Measurements from ENCODE around the gene COMMD10. TPM values are rescaled to one million over a fixed set of nuclear protein-coding genes. Genes with fewer than 3 reads are reported as not detected.

The COMMD10 gene
- total RNA-seq, 2 experiments from 2014 or later: 26.0 to 27.6 TPM

DNA sequence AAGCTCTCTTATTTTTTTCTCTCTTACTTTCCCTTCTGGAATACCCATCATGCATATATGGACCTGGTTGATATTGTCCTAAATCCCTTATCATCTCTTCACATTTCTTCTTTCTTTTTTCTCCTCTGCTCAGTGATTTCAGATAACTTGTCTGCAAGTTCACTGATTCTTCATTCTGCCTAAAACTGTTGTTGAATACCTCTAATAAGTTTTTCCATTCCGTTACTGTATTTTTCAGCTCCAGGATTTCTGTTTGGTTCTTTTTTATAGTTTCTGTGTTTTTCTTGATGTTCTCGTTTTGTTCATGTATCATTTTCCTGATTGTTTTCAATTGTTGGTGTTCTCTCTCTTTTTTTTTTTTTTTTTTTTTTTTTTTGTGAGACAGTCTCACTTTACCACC lies 203.7 kb downstream of the COMMD10 start:
- intact Hi-C loops (cut with DNase I, micrococcal nuclease): no loop called here
- Histone ChIP-seq H3K27me3 (ENCODE audit: control insufficient read depth in 1 of 2, insufficient read depth in 2 of 2, low read length in 2 of 2) (no peaks in the 10 kb centered on the region), H3K4me3 (ENCODE audit: low read length) (no peak overlapping the region), H3K27ac (ENCODE audit: low read depth in 1 of 2, low read length in 2 of 2) (no peak overlapping the region), H3K36me3 (ENCODE audit: insufficient read depth, low read length) (peaks cover 15% of the 10 kb centered on the region), H3K9me3 (ENCODE audit: control insufficient read depth in 1 of 2, insufficient read depth in 1 of 2, low read length in 2 of 2) (peaks cover 5 to 26% of the 10 kb centered on the region in 2 experiments), H3K4me1 (ENCODE audit: insufficient read depth, low read length) (no peaks in the 10 kb centered on the region)
- no peaks in the 10 kb centered on the region for H3K27me3 Mint-ChIP-seq
- TF ChIP-seq, protein P1, sequence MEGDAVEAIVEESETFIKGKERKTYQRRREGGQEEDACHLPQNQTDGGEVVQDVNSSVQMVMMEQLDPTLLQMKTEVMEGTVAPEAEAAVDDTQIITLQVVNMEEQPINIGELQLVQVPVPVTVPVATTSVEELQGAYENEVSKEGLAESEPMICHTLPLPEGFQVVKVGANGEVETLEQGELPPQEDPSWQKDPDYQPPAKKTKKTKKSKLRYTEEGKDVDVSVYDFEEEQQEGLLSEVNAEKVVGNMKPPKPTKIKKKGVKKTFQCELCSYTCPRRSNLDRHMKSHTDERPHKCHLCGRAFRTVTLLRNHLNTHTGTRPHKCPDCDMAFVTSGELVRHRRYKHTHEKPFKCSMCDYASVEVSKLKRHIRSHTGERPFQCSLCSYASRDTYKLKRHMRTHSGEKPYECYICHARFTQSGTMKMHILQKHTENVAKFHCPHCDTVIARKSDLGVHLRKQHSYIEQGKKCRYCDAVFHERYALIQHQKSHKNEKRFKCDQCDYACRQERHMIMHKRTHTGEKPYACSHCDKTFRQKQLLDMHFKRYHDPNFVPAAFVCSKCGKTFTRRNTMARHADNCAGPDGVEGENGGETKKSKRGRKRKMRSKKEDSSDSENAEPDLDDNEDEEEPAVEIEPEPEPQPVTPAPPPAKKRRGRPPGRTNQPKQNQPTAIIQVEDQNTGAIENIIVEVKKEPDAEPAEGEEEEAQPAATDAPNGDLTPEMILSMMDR (IDR thresholded peaks at IDR 0.05): no peak
- CTCF ChIA-PET: interaction anchor here (1.2 kb wide), 1 partner anchor 11 kb away, joined by 3 read pairs; no protein-coding TSS in a partner anchor
- no peak overlapping the region for H3K27ac Mint-ChIP-seq
- no peak for DNase-seq
- H3K36me3 Mint-ChIP-seq (ENCODE audit: low read depth): peaks cover 74% of the 10 kb centered on the region
- no peak overlapping the region for H3K4me3 Mint-ChIP-seq
- ATAC-seq (ENCODE audit: poor library complexity): no peak
- no peaks in the 10 kb centered on the region for H3K4me1 Mint-ChIP-seq (ENCODE audit: low read depth)
- peaks cover 14% of the 10 kb centered on the region for H3K9me3 Mint-ChIP-seq
- POLR2A ChIA-PET: no interaction called here

GRCh38 chr5:116289276-116289675 lies 204.5 kb downstream of the COMMD10 start:
- POLR2A ChIA-PET: no interaction called here
- H3K4me1 Mint-ChIP-seq (ENCODE audit: low read depth): no peaks in the 10 kb centered on the region
- DNase-seq: no peak

DNA sequence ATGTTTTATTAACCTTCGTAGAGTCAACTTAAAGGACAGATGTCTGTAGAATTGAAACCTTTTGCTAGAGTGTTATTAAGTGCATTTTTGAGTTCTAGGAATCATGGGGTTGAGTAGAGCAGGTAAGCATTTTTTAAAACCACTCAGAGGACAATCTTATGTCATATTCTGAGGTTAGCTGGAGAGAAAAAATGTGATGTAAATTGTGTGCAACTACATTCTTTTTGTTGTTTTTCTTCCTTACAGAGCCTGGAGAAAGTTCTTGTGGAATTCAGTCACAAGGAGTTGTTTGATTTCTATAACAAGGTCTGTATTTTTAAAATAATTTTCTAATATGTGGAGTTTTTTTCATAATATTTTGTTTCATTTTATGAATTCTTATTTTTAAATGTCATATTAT lies 206.4 kb downstream of the COMMD10 start:
- H3K4me3 ChIP-seq (ENCODE audit: low read length): no peak overlapping the region
- no peaks in the 10 kb centered on the region for H3K4me1 ChIP-seq (ENCODE audit: insufficient read depth, low read length)
- Mint-ChIP-seq H3K27me3 (no peaks in the 10 kb centered on the region), H3K4me3 (no peak overlapping the region), H3K27ac (no peak overlapping the region), H3K36me3 (ENCODE audit: low read depth) (peaks cover 77% of the 10 kb centered on the region), H3K9me3 (peaks cover 14% of the 10 kb centered on the region), H3K4me1 (ENCODE audit: low read depth) (no peaks in the 10 kb centered on the region)
- H3K36me3 ChIP-seq (ENCODE audit: insufficient read depth, low read length): peaks cover 16% of the 10 kb centered on the region
- no peaks in the 10 kb centered on the region for H3K27me3 ChIP-seq (ENCODE audit: control insufficient read depth in 1 of 2, insufficient read depth in 2 of 2, low read length in 2 of 2)
- no peak for DNase-seq
- CTCF ChIA-PET: no interaction called here
- intact Hi-C loops (cut with DNase I, micrococcal nuclease): loop anchor here in 1 of 2 experiments (5.0 kb wide), 1 partner anchor 44 kb away; no protein-coding TSS in a partner anchor
- H3K9me3 ChIP-seq (ENCODE audit: control insufficient read depth in 1 of 2, insufficient read depth in 1 of 2, low read length in 2 of 2): peaks cover 11 to 25% of the 10 kb centered on the region in 2 experiments
- ATAC-seq (ENCODE audit: poor library complexity): no peak
- TF ChIP-seq, protein P1 (IDR thresholded peaks at IDR 0.05): no peak
- no peak overlapping the region for H3K27ac ChIP-seq (ENCODE audit: low read depth in 1 of 2, low read length in 2 of 2)
- POLR2A ChIA-PET: no interaction called here

More at GRCh38 chr5:116289276-116289675, 204.5 kb downstream of the COMMD10 start:
- H3K36me3 Mint-ChIP-seq (ENCODE audit: low read depth): peaks cover 77% of the 10 kb centered on the region
- Histone ChIP-seq H3K36me3 (ENCODE audit: insufficient read depth, low read length) (peaks cover 16% of the 10 kb centered on the region), H3K27me3 (ENCODE audit: control insufficient read depth in 1 of 2, insufficient read depth in 2 of 2, low read length in 2 of 2) (no peaks in the 10 kb centered on the region), H3K9me3 (ENCODE audit: control insufficient read depth in 1 of 2, insufficient read depth in 1 of 2, low read length in 2 of 2) (peaks cover 5 to 26% of the 10 kb centered on the region in 2 experiments), H3K27ac (ENCODE audit: low read depth in 1 of 2, low read length in 2 of 2) (no peak overlapping the region), H3K4me3 (ENCODE audit: low read length) (no peak overlapping the region), H3K4me1 (ENCODE audit: insufficient read depth, low read length) (no peaks in the 10 kb centered on the region)
- no peak for ATAC-seq (ENCODE audit: poor library complexity)
- no peak overlapping the region for H3K4me3 Mint-ChIP-seq
- TF ChIP-seq, protein P1 (IDR thresholded peaks at IDR 0.05): no peak
- intact Hi-C loops (cut with DNase I, micrococcal nuclease): no loop called here
- CTCF ChIA-PET: interaction anchor here (1.2 kb wide), 1 partner anchor 12 kb away, joined by 3 read pairs; no protein-coding TSS in a partner anchor
- no peaks in the 10 kb centered on the region for H3K27me3 Mint-ChIP-seq
- H3K9me3 Mint-ChIP-seq: peaks cover 14% of the 10 kb centered on the region
- no peak overlapping the region for H3K27ac Mint-ChIP-seq

Measured in CD4-positive, alpha-beta T cell (primary cell).